ENCODE measurements around the gene CCT6B. TPM values are rescaled to one million over a fixed set of nuclear protein-coding genes. Genes with fewer than 3 reads are reported as not detected.

The CCT6B gene
- total and polyA plus RNA-seq, 2 of the 13 experiments (the other 11 are each of a cell fraction or from before 2014, with no cell fraction given): 0.41 to 1.4 TPM

DNA sequence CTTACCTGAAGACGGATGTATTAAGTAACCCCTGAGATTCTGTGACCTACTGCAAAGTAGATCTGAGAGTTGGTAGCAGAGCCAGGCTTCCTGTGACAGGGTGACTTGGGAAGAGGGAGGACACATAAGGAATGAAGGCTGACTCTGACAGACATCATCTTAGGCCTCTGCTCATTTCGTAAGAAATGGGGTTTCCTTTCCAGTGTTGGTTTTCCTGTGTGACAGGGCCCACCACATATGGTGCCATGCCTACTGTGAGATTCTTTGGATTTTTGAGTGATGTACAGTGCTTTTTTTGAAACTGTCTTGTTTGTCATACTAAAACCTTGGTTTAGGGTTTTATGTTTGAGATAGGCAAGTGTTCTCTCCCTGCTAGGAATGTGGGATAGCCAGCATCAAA lies 31.8 kb upstream of the CCT6B start (continued):
- no peak for TF ChIP-seq ASH2L (IDR thresholded peaks at IDR 0.05; ENCODE audit: insufficient read length, low read depth, low read length)

DNA sequence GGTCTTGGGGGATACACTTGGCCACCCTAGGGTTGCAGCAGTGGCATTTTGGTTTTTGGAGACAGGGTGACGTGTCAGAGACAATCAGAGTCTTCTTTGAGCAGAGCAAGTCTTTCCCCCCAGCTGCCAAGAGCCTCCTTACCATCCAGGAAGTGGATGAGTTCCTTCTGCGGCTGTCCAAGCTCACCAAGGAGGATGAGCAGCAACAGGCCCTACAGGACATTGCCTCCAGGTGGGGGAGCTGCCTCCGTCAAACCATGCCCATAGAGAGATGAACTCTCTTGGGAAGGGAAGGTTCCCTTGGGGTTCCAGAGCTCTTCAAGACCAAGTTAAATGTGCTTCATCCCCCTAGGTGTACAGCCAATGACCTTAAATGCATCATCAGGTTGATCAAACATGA lies 30.3 kb upstream of the CCT6B start:
- Histone ChIP-seq H3K9ac (ENCODE audit: insufficient read depth, low read depth, low read length) (no peak overlapping the region), H3K27ac (ENCODE audit: extremely low read length, insufficient read depth, low read length) (no peak overlapping the region), H3K4me2 (ENCODE audit: low read depth, low read length) (no peak overlapping the region), H3K4me3 (replicated peaks in 1 of 3; ENCODE audit: insufficient read depth in 1 of 3, low read depth in 2 of 3, low read length in 3 of 3) (no peak overlapping the region), H4K20me1 (ENCODE audit: insufficient read depth, low read length) (no peaks in the 10 kb centered on the region), H3K9me3 (ENCODE audit: low read length) (no peaks in the 10 kb centered on the region), H2AFZ (ENCODE audit: low read length) (no peak overlapping the region), H3K36me3 (replicated peaks in 1 of 2; ENCODE audit: control insufficient read depth in 1 of 2, insufficient read depth in 2 of 2, low read length in 2 of 2) (peaks cover 20 to 90% of the 10 kb centered on the region in 2 experiments), H3K4me1 (ENCODE audit: insufficient read depth, low read length) (no peaks in the 10 kb centered on the region), H3K27me3 (ENCODE audit: control insufficient read depth in 1 of 2, insufficient read depth in 2 of 2, low read length in 2 of 2) (no peaks in the 10 kb centered on the region), H3K79me2 (ENCODE audit: insufficient read depth, low read length) (peaks cover 2% of the 10 kb centered on the region)
- no TSS peak for BruUV-seq (replicated peaks)
- intact Hi-C loops (cut with micrococcal nuclease; ENCODE audit: unreplicated experiment) (no loop called here), in situ Hi-C loops (cut with HindIII; ENCODE audit: extremely low pct_ligation_motif_present, low pct_unique_long_range_greater_than_20kb) (no loop called here)
- DNase-seq (ENCODE audit: low spot score) (no peak), ATAC-seq (no peak), FAIRE-seq (no peak)
- 100% methylated on average over 2 of the region's 3 CpGs for WGBS (ENCODE audit: low lambda C conversion rate)
- ChIA-PET CTCF (ENCODE audit: low intra/inter-chr PET ratio, low total read pairs) (no interaction called here), POLR2A (no interaction called here)
- TF ChIP-seq MBD4 (IDR thresholded peaks at IDR 0.05; ENCODE audit: borderline replicate concordance, low read length) (no peak), PTBP1 (IDR thresholded peaks at IDR 0.05; ENCODE audit: low read depth, low read length, poor library complexity, severe bottlenecking) (no peak), IKZF1 (IDR thresholded peaks at IDR 0.05) (no peak), ZGPAT (CRISPR knock-in tag; IDR thresholded peaks at IDR 0.05) (no peak), ZUFSP (CRISPR knock-in tag; IDR thresholded peaks at IDR 0.05; ENCODE audit: borderline replicate concordance) (no peak), JDP2 (CRISPR knock-in tag; IDR thresholded peaks at IDR 0.05; ENCODE audit: borderline replicate concordance) (no peak), ZNF17 (CRISPR knock-in tag; IDR thresholded peaks at IDR 0.05) (no peak), ZNF724P (CRISPR knock-in tag; IDR thresholded peaks at IDR 0.05; ENCODE audit: borderline replicate concordance) (no peak), ZNF3 (CRISPR knock-in tag; IDR thresholded peaks at IDR 0.05) (no peak)
- TF ChIP-seq, protein P1, sequence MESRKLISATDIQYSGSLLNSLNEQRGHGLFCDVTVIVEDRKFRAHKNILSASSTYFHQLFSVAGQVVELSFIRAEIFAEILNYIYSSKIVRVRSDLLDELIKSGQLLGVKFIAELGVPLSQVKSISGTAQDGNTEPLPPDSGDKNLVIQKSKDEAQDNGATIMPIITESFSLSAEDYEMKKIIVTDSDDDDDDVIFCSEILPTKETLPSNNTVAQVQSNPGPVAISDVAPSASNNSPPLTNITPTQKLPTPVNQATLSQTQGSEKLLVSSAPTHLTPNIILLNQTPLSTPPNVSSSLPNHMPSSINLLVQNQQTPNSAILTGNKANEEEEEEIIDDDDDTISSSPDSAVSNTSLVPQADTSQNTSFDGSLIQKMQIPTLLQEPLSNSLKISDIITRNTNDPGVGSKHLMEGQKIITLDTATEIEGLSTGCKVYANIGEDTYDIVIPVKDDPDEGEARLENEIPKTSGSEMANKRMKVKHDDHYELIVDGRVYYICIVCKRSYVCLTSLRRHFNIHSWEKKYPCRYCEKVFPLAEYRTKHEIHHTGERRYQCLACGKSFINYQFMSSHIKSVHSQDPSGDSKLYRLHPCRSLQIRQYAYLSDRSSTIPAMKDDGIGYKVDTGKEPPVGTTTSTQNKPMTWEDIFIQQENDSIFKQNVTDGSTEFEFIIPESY (CRISPR knock-in tag; IDR thresholded peaks at IDR 0.05): no peak
- TF ChIP-seq, protein P2, sequence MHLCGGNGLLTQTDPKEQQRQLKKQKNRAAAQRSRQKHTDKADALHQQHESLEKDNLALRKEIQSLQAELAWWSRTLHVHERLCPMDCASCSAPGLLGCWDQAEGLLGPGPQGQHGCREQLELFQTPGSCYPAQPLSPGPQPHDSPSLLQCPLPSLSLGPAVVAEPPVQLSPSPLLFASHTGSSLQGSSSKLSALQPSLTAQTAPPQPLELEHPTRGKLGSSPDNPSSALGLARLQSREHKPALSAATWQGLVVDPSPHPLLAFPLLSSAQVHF (CRISPR knock-in tag; IDR thresholded peaks at IDR 0.05): no peak
